Hematopoietic multipotent progenitor cell treated with erythropoietin and hydrocortisone succinate and interleukin-3 and kit ligand, for 17 days (in vitro differentiated cells): ENCODE data around the gene SIGLEC10.

Experiments used
- DNase-seq: peaks from one replicate; pipeline ENCODE4 v3.0.0-alpha.2; 2015; ENCODE audit warnings: low spot score

The SIGLEC10 gene

DNA sequence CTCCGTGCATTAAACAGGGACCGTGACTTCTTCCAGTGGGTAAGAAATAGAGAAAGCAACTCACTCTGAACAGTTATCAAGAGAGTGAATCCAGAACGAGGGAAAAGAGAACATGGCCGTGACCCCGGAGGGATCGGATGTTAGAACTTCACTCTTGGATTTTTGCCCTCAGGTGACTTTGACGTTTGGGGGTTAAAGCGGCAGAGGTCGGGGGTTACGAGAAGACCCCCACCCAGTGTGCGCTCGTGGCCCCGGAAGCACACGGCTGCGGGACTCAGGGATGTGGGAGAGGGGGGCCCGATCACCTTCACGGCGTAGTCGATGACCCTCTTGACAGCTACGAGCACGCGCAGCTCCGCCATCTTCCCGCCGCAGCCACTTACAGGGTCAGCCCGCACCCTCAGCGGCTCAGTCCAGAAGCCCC lies 51.5 kb downstream of the SIGLEC10 start, which contains the start of gene ETFB:
ETFB (minus strand) TSS at position 424 of the 424 bp plus-strand sequence; CDS start at position 362, 62 bp downstream.
- DNase-seq: no peak

DNA sequence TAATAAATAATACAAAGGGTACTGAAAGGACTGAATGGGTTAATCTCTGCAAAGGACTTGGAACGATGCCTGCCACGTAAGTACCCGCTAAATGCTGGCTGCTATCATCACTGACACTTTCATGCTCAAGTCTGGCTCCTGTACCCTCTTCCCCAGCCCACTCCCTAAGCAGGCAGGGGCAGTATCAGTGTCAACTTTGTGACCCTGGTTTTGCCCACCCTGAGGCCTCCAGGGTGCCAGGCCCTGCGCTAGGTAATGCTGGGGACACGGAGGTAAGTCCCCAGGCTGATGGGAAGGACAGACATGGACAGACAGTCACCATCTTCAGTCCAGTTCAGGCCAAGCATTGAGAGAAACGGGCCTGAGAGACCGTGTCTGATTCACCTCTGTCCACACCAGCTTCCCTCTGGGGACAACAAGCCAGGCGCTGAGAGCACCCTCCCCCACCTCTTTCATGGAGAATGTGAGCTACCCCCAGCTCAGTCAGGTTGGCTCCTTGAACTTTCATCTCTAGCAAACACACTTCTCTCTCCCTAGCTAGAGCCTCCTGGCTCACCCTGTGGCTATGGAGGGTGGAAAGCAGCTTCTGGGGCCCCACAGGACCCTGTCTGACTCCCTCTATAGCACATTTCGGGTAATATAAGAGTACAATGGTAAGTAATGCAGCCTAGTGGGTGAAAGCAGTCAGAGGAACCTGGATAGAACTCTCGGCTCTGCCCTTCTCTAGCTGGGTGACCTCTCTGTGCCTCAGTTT lies 52.1 kb downstream of the SIGLEC10 start:
- peak; percentile 55 for DNase-seq

DNA sequence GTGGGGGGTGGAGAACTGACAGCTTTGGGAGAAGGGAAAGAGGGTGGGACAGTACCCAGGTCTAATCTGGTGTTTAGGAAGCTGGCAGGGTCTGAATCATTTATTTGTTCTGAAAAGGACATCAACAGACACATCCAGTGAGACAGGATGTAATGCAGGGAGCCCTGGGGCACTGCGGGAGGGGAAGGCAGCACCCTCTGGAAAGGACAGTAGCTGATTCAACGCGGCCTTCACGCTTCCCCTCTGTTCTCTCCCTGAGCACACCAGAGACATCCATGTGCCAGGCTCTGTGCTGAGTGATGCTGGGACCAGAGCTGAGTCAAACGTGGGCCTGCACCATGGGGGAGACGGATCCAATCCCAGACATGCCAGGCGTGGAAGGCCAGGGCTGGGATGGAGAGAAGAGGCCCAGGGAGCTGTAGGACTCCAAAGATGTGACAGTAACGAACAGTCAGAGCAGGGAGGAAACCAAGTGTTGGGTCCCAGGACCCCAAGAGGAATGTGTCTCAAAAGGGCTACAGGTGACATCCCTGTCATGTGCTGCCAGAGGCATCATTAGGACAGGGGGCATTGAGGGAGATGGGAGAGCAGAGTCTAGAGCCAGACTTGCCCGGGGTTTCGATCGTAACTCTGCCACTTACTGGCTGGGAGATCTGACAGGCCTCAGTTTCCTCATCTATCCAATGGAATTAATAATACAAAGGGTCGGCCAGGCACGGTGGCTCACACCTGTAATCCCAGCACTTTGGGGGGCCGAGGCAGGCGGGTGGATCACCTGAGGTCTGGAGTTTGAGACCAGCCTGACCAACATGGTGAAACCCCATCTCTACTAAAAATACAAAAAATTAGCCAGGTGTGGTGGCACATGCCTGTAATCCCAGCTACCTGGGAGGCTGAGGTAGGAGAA lies 53.0 kb downstream of the SIGLEC10 start:
- no peak for DNase-seq

DNA sequence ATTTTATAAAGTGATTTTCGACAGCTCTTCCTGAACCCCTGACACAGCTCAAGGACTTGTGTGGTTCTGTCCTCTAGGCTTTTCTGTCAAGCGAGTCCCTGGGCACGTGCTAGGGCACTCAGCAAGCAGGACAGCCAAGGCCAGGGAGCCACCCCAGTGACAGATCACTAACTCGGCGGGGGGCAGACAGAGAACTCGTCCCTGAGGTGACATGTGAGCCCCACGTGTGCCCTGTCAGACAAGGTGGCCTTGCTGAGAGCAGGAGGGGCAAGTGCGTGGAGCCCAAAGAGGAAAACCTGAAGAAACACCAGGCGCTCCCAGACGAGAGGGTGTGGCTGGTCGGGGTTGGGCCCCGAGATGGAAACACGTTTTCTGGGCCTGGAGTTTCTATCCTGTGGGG lies 56.2 kb downstream of the SIGLEC10 start:
- DNase-seq: no peak
